ENCODE results near the gene AKAP8L.
"Not testable (repeated sequence)": the region's sequence is repeated elsewhere in the genome, so short reads cannot be mapped to it uniquely, and the experiment has no call there.

The AKAP8L gene

DNA sequence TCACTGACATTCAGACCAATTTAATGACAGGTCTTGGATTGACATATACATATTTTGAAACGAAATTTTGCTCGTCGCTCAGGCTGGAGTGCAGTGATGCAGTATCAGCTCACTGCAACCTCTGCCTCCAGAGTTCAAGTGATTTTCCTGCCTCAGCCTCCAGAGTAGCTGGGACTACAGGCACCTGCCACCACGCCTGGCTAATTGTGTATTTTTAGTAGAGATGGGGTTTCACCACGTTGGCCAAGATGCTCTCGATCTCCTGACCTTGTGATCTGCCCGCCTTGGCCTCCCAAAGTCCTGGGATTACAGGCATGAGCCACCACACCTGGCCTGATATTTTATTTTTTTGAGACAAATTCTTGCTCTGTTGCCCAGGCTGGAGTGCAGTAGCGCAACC lies 66.3 kb downstream of the AKAP8L start:
- not testable (repeated sequence) for DNase-seq (ENCODE audit: low spot score)

DNA sequence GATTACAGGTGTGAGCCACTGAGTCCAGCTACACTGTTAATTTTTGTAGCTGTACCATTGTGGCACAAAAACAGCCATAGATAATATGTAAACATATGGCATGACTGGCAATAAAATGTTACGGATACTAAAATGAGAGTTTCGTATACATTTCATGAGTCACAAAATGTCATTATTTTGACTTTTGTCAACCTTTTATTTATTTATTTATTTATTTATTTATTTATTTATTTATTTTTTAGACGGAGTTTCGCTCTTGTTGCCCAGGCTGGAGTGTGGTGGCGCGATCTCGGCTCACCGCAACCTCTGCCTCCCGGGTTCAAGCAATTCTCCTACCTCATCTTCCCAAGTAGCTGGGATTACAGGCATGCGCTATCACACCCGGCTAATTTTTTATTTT lies 77.5 kb downstream of the AKAP8L start:
- DNase-seq (ENCODE audit: low spot score), result not testable (repeated sequence)

DNA sequence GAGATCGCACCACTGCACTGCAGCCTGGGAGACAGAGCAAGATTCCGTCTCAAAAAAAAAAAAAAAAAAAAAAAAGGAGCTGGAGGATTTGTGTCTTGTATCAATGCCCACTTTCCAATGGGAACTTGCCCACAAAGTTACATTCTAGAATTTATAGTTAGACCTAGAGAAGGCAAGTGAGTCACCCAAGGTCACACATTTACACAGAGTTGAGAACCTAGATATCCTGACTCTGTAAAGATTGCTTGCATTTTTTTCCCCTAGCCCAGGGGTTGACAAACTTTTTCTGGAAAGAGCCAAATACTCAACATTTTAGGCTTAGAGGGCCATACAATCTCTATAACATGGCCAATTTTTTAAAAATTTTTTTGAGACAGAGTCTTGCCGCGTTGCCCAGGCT lies 78.7 kb downstream of the AKAP8L start:
- DNase-seq (ENCODE audit: low spot score), result no peak

DNA sequence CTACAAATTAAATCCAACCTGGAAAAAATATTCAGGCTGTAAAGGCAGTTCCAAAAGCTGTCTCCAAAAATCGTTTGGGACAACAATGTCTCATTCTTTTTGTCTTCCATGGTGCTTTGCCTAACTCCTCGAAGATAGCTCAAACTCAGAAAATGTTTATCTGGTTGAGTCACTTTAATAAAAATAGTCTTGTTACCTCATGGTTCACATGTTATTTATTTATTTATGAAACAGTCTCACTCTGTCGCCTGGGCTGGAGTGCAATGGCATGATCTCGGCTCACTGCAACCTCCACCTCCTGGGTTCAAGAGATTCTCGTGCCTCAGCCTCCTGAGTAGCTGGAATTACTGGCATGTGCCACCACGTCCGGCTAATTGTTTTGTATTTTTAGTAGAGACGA lies 81.6 kb downstream of the AKAP8L start:
- DNase-seq (ENCODE audit: low spot score), result peak; percentile 67

DNA sequence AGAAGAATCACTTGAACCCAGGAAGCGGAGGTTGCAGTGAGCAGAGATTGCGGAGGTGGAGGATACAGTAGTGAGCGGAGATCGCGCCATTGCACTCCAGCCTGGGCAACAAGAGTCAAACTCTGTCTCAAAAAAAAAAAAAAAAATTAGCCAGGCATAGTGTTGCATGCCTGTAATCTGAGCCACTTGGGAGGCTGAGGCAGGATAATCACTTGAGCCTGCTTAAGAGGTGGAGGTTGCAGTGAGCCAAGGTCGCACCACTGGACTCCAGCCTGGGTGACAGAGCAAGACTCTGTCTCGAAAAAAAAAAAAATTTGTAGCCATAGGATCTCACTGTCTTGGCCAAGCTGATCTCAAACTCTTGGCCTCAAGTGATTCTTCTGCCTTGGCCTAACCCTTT lies 82.8 kb downstream of the AKAP8L start:
- not testable (repeated sequence) for DNase-seq (ENCODE audit: low spot score)

DNA sequence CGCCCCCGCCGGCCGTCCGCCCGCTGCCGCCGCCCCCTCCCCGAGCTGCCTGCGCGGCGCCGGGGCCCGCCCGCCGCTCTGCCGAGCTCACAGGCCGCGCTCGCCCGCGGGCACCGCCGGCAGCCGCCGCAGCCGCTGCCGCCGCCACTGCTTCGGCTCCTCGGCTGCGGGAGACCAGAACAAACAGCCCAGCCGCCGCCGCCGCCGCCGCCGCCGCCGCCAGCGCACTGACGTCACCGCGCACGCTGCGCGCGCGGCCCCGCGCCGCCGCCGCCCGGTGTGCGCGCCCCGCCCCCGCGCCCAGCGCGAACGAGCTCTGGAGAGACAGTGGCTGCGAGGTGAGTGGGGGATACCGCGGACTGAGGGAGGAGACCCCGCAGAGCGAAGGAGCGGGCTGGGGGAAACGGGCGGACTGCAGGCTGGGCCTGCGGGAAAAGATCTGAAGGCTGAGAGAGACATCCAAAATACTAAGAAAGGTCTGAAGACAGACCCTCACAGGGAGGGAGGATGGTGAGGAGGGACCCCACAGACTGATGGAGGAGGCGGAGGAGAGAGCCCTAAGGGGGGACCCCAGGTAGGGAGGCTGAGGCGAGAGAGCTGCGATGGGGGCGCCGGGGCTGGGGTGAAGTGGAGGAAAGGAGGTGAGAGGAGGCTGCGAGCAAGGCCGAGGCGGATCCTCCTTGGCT lies 86.3 kb downstream of the AKAP8L start, which contains the start of gene BRD4:
Gene BRD4, minus strand, starts transcription at position 229 of the 686 bp plus-strand sequence. CDS start 59,440 bp downstream, outside the sequence.
- peak; percentile 89 for DNase-seq (ENCODE audit: low spot score)

DNA sequence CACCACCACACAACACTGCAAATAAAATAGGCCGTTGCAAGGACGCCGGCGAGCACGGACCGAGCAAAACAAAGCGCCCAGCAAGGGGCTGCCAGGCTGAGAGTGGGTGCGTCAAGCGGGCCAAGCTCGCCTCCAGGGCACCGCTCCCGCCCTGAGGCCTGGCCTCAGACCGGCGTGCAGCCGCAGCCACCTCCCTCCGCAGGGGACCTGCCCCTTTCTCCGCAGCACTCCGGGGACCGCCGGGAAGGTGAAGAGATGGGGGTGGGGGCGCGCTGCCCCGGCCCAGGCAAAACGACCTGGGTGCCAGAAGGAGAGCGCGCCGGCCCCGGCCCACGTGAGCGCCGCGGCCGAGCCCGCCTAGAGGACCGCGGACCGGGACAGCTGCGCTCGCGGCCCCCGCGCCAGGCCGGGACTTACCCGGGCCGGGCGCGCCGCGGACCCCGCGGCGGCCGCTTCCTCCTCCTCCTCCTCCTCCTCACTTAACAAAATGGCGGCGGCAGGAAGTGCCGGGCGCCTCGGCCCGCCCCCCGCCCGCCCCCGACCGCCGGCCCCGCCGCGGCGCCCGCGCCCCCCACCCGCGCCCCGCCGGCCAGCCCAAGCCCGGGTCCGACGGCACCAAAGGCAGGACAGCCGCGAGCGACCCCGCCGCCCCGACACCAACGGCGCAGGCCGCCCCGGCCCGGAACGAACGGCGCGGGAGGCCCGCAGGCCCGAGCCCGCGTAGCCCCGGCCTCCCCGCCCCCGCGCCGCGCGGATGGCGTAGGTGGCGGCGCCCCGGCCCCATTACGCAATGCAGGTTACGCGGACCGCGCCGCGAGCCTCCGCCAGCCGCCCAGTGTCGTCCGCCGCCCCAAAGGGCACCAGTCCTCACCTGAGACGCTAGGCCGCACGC lies 87.1 kb downstream of the AKAP8L start:
- DNase-seq (ENCODE audit: low spot score), result peak; percentile 62

DNA sequence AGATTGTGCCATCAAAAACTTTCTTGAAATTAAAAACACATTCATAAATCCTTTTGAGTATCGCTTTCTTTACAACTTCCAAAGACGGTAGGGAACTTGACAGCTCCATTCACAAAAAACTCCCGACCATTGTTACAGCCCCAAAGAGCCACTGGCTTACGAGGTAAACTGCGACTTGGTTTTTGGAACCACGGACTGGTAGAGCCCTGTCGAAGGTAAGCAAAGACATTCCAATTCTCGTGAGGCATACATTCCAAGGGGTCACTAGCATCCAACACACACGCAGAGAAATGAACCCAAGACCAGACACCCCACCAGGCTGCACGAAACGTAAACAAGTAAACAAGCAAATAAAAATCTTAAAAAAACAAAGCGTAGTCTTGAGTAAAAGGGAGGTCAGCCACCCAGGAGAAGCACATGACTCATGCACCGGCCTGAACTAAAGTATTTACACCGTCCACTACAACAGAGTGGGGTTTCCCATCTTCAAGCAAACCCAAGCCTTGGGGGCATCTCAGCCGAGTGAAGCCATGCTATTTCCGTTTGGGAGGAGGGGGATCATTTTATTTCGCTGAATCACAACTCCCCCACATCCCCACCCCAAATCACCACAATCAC lies 87.9 kb downstream of the AKAP8L start:
- DNase-seq (ENCODE audit: low spot score), result peak; percentile 82

Data from hepatic stellate cell (primary cell).